NB4 (cell line): ENCODE results near the gene NR3C1.

Source experiments
- POLR2A ChIP-seq: IDR thresholded peaks from 2 replicates; pipeline ENCODE4 v1.6.1; 2011; ENCODE audit warnings: mild to moderate bottlenecking; ENCODE audit not compliant: insufficient read length; ENCODE audit errors: extremely low read depth
- TF ChIP-seq, protein P1 (sequence below): IDR thresholded peaks from one replicate; pipeline ENCODE4 v1.5.1; 2012; ENCODE audit warnings: low read depth, low read length

DNA sequence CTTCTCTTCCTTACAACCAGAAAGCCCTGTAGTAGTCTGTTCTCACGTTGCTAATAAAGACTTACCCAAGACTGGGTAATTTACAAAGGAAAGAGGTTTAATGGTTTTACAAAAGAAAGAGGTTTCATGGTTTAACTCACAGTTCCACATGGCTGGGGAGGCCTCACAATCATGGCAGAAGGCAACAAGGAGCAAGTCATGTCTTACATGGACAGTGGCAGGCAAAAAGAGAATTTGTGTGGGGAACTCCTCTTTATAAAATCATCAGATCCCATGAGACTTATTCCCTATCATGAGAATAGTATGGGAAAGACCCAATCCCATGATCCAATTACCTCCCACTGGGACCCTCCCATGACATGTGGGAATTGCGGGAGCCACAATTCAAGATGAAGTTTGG, 164.9 kb downstream of the NR3C1 start:
- TF ChIP-seq POLR2A, result no peak
- TF ChIP-seq, protein P1, sequence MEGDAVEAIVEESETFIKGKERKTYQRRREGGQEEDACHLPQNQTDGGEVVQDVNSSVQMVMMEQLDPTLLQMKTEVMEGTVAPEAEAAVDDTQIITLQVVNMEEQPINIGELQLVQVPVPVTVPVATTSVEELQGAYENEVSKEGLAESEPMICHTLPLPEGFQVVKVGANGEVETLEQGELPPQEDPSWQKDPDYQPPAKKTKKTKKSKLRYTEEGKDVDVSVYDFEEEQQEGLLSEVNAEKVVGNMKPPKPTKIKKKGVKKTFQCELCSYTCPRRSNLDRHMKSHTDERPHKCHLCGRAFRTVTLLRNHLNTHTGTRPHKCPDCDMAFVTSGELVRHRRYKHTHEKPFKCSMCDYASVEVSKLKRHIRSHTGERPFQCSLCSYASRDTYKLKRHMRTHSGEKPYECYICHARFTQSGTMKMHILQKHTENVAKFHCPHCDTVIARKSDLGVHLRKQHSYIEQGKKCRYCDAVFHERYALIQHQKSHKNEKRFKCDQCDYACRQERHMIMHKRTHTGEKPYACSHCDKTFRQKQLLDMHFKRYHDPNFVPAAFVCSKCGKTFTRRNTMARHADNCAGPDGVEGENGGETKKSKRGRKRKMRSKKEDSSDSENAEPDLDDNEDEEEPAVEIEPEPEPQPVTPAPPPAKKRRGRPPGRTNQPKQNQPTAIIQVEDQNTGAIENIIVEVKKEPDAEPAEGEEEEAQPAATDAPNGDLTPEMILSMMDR, result no peak
